Hepatocyte (in vitro differentiated cells): Measurements from ENCODE around the gene TAS2R8. TPM values are rescaled to one million over a fixed set of nuclear protein-coding genes. Genes with fewer than 3 reads are reported as not detected.

Experiments used
- DNase-seq: peaks from one replicate; pipeline ENCODE4 v3.0.0-alpha.2; 2016; ENCODE audit warnings: low spot score
- H2AFZ ChIP-seq: fragments of 200-600 bp; sonication (generic); 2 replicates; pipeline ENCODE4 v1.6.0; 2016; ENCODE audit warnings: antibody characterized with exemption, mild to moderate bottlenecking
- H3K27ac ChIP-seq: fragments of 200-600 bp; sonication (generic); 2 replicates; pipeline ENCODE4 v1.5.1; 2016; ENCODE audit warnings: mild to moderate bottlenecking
- H3K27me3 ChIP-seq: fragments of 200-600 bp; sonication (generic); 2 replicates; pipeline ENCODE4 v1.6.1; 2016
- H3K36me3 ChIP-seq: fragments of 200-600 bp; sonication (generic); replicated peaks from 2 replicates; pipeline ENCODE4 v1.5.1; 2016; ENCODE audit warnings: low read depth; ENCODE audit not compliant: insufficient read depth
- H3K4me1 ChIP-seq: fragments of 200-600 bp; sonication (generic); 2 replicates; pipeline ENCODE4 v1.5.1; 2016; ENCODE audit warnings: mild to moderate bottlenecking, moderate library complexity; ENCODE audit not compliant: insufficient read depth
- H3K4me2 ChIP-seq: fragments of 200-600 bp; sonication (generic); 2 replicates; pipeline ENCODE4 v1.6.0; 2016
- H3K4me3 ChIP-seq: fragments of 200-600 bp; sonication (generic); 2 replicates; pipeline ENCODE4 v1.5.1; 2016; ENCODE audit warnings: mild to moderate bottlenecking
- H3K79me2 ChIP-seq: fragments of 200-600 bp; sonication (generic); 2 replicates; pipeline ENCODE4 v1.6.0; 2017; ENCODE audit warnings: mild to moderate bottlenecking
- H3K9me2 ChIP-seq: fragments of 200-600 bp; sonication (generic); replicated peaks from 2 replicates; pipeline ENCODE4 v1.6.0; 2017; ENCODE audit warnings: mild to moderate bottlenecking; ENCODE audit not compliant: insufficient read depth
- H3K9me3 ChIP-seq: fragments of 200-600 bp; sonication (generic); 2 replicates; pipeline ENCODE4 v1.5.1; 2016; ENCODE audit warnings: low read depth, mild to moderate bottlenecking
- H4K20me1 ChIP-seq: fragments of 200-600 bp; sonication (generic); 2 replicates; pipeline ENCODE4 v1.6.0; 2016; ENCODE audit warnings: mild to moderate bottlenecking; ENCODE audit not compliant: insufficient read depth, poor library complexity, severe bottlenecking
- CTCF ChIP-seq: fragments of 200-600 bp; sonication (generic); IDR thresholded peaks from 2 replicates; pipeline ENCODE4 v1.5.1; 2016; ENCODE audit warnings: antibody characterized with exemption, mild to moderate bottlenecking; ENCODE audit not compliant: poor library complexity
- EZH2 ChIP-seq: fragments of 200-600 bp; sonication (generic); IDR thresholded peaks from 2 replicates; pipeline ENCODE4 v1.6.1; 2016; ENCODE audit warnings: antibody characterized with exemption, mild to moderate bottlenecking, borderline replicate concordance
- EZH2phosphoT487 ChIP-seq: fragments of 200-600 bp; sonication (generic); IDR thresholded peaks from one replicate; pipeline ENCODE4 v1.6.1; 2018; ENCODE audit warnings: antibody characterized with exemption, mild to moderate bottlenecking, low read depth, moderate library complexity; ENCODE audit not compliant: unreplicated experiment, severe bottlenecking
- WGBS: methylation state at CpG from one replicate; pipeline ENCODE4 v1.1.6; 2016; ENCODE audit warnings: low lambda C conversion rate; ENCODE audit errors: missing lambda C conversion rate; 5-methylcytosine and 5-hydroxymethylcytosine counted together
- polyA plus RNA-seq: library from polyadenylated mRNA; unstranded; fragments of >200 nt; fragmentation: Nextera tagmentation; extraction: Ambion mirVana; gene quantifications from 2 replicates; pipeline ENCODE4 v1.2.1, GENCODE V29; 2016
- total RNA-seq: library from RNA; depleted of rRNA; stranded (reverse); fragments of >200 nt; gene quantifications from 2 replicates; pipeline ENCODE4 v1.2.3, GENCODE V29; 2014

TAS2R8 gene
- total and polyA plus RNA-seq, 2 experiments from 2014 or later = not detected

- Histone ChIP-seq H3K4me2 (no peak overlapping the region), H3K4me3 (no peak overlapping the region), H3K9me2 (no peaks in the 10 kb centered on the region), H3K27me3 (no peaks in the 10 kb centered on the region), H4K20me1 (no peaks in the 10 kb centered on the region), H3K27ac (no peak overlapping the region), H3K79me2 (no peaks in the 10 kb centered on the region), H3K9me3 (no peaks in the 10 kb centered on the region), H2AFZ (no peak overlapping the region), H3K36me3 (no peaks in the 10 kb centered on the region), H3K4me1 (no peaks in the 10 kb centered on the region)
- 85% methylated on average over 2 of the region's 2 CpGs for WGBS
- TF ChIP-seq EZH2 = no peak
- no peak for TF ChIP-seq EZH2phosphoT487
- TF ChIP-seq CTCF = no peak
- no peak for DNase-seq
Measured at GRCh38 chr12:10779103-10779502, 28.0 kb downstream of the TAS2R8 start.

GRCh38 chr12:10771132-10771733, 35.9 kb downstream of the TAS2R8 start:
- Histone ChIP-seq H3K27me3 (peaks cover 8% of the 10 kb centered on the region), H3K4me2 (no peak overlapping the region), H2AFZ (no peak overlapping the region), H3K9me2 (no peaks in the 10 kb centered on the region), H3K79me2 (no peaks in the 10 kb centered on the region), H3K4me1 (no peaks in the 10 kb centered on the region), H4K20me1 (no peaks in the 10 kb centered on the region), H3K9me3 (no peaks in the 10 kb centered on the region), H3K36me3 (no peaks in the 10 kb centered on the region), H3K27ac (no peak overlapping the region), H3K4me3 (no peak overlapping the region)
- TF ChIP-seq CTCF (peak; percentile 80), EZH2phosphoT487 (no peak)
- DNase-seq = peak; percentile 32
- 16% methylated on average over 1 of the region's 1 CpG for WGBS

GRCh38 chr12:10759657-10760056, 47.4 kb downstream of the TAS2R8 start:
- no peaks in the 10 kb centered on the region for H4K20me1 ChIP-seq
- no peaks in the 10 kb centered on the region for H3K9me2 ChIP-seq
- no peak overlapping the region for H3K4me2 ChIP-seq
- no peaks in the 10 kb centered on the region for H3K79me2 ChIP-seq
- peaks cover 11% of the 10 kb centered on the region for H3K27me3 ChIP-seq
- no peaks in the 10 kb centered on the region for H3K9me3 ChIP-seq
- no peak for DNase-seq
- H3K4me1 ChIP-seq = no peaks in the 10 kb centered on the region
- WGBS = 50% methylated on average over 2 of the region's 2 CpGs
- no peak overlapping the region for H3K4me3 ChIP-seq
- H3K36me3 ChIP-seq = no peaks in the 10 kb centered on the region
- no peak for TF ChIP-seq EZH2
- TF ChIP-seq EZH2phosphoT487 = no peak
- no peak for TF ChIP-seq CTCF
- no peak overlapping the region for H2AFZ ChIP-seq
- no peak overlapping the region for H3K27ac ChIP-seq

- no peaks in the 10 kb centered on the region for H3K9me2 ChIP-seq
- no peak overlapping the region for H3K4me3 ChIP-seq
- no peaks in the 10 kb centered on the region for H4K20me1 ChIP-seq
- no peak for TF ChIP-seq CTCF
- no peak for TF ChIP-seq EZH2phosphoT487
- no peak for TF ChIP-seq EZH2
- no peaks in the 10 kb centered on the region for H3K79me2 ChIP-seq
- DNase-seq = no peak
- H3K9me3 ChIP-seq = no peaks in the 10 kb centered on the region
- H2AFZ ChIP-seq = no peak overlapping the region
- WGBS = 87% methylated on average over 4 of the region's 4 CpGs
- no peaks in the 10 kb centered on the region for H3K4me1 ChIP-seq
- no peak overlapping the region for H3K27ac ChIP-seq
- H3K36me3 ChIP-seq = no peaks in the 10 kb centered on the region
- peaks cover 8% of the 10 kb centered on the region for H3K27me3 ChIP-seq
- no peak overlapping the region for H3K4me2 ChIP-seq
Measured at GRCh38 chr12:10756194-10756593, 50.9 kb downstream of the TAS2R8 start.
